SH-SY5Y (cell line): Measurements from ENCODE around the gene TGFBR1.

ENCODE experiments used
- GATA2 ChIP-seq: IDR thresholded peaks from 2 replicates; pipeline ENCODE4 v1.6.1; 2011; ENCODE audit warnings: mild to moderate bottlenecking, low read depth, low read length
- GATA3 ChIP-seq: IDR thresholded peaks from 2 replicates; pipeline ENCODE4 v1.6.1; 2011; ENCODE audit warnings: low read depth, mild to moderate bottlenecking, low read length, moderate library complexity

GRCh38 chr9:99107421-99107820 lies 2.5 kb downstream of the TGFBR1 start:
- TF ChIP-seq GATA2, result no peak
- no peak for TF ChIP-seq GATA3
